Omental fat pad (tissue), 4 donors: ENCODE measurements around the gene AMPD3. TPM values are rescaled to one million over a fixed set of nuclear protein-coding genes. Genes with fewer than 3 reads are reported as not detected.

Source experiments
- ATAC-seq: fragments of 150-250 bp; one replicate; pipeline ENCODE4 v1.9.1; 2016; ENCODE audit warnings: mild to moderate bottlenecking, moderate library complexity; ENCODE audit not compliant: low FRiP score
- DNase-seq: peaks from one replicate; pipeline ENCODE4 v3.0.0-alpha.2; 2019; ENCODE audit warnings: low spot score
- total RNA-seq, 4 donors: library from RNA; depleted of rRNA; stranded (reverse); fragments of >200 nt; gene quantifications; one replicate each; pipeline ENCODE4 v1.1.0, GENCODE V29; 2016
- TF ChIP-seq, protein P1 (sequence below), 3 donors: fragments of 450-650 bp; IDR thresholded peaks; one replicate each; pipeline ENCODE4 v1.5.1; 2016 to 2017; ENCODE audit warnings: antibody characterized with exemption in 3 of 3, mild to moderate bottlenecking in 3 of 3, moderate library complexity in 2 of 3

Gene AMPD3
- total RNA-seq, 4 donors from 2014 or later = 4.4 to 43.3 (median 9.9) TPM

DNA sequence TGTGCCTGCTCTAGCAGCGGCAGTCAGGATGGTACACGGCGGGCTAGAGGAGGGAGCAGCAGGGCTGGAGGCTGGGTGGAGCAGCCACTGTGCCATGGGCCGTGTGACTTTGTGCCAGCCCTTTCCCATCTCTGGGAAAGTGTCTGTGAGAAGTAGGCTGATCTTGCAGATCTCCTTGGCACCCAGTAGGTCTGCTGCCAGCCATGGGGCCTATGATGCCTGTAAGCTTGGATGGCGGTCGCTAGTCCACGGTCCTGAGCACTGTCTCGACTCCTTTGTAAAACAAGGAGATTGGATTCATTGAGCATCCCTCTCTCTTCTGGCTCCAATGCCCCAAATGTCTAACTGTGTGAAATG is 22.6 kb downstream of the AMPD3 start:
- peak; percentile 14 for DNase-seq
- no peak for ATAC-seq
- TF ChIP-seq, protein P1, sequence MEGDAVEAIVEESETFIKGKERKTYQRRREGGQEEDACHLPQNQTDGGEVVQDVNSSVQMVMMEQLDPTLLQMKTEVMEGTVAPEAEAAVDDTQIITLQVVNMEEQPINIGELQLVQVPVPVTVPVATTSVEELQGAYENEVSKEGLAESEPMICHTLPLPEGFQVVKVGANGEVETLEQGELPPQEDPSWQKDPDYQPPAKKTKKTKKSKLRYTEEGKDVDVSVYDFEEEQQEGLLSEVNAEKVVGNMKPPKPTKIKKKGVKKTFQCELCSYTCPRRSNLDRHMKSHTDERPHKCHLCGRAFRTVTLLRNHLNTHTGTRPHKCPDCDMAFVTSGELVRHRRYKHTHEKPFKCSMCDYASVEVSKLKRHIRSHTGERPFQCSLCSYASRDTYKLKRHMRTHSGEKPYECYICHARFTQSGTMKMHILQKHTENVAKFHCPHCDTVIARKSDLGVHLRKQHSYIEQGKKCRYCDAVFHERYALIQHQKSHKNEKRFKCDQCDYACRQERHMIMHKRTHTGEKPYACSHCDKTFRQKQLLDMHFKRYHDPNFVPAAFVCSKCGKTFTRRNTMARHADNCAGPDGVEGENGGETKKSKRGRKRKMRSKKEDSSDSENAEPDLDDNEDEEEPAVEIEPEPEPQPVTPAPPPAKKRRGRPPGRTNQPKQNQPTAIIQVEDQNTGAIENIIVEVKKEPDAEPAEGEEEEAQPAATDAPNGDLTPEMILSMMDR (IDR thresholded peaks at IDR 0.05) = no peak

DNA sequence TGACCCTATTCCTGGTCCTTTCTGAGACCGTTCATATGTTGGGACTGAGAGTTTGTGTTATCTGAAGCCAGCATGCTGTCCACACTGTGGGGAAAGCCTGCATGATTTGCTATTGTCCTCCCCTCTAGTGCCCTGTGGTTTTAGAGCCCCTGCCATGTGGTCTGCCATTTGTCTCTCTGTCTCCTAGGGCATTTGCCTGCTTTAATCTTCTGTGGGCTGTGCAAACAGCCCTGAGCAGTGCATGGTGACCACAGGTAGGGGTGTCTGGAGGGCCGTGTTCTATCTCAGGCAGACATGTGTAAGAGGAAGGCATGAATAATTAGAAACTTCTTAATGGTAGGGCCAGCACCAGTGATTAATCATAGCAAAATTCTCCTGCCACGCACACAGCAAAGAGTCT is 23.0 kb downstream of the AMPD3 start:
- ATAC-seq (no peak), DNase-seq (no peak)
- TF ChIP-seq, protein P1 (IDR thresholded peaks at IDR 0.05) = no peak

DNA sequence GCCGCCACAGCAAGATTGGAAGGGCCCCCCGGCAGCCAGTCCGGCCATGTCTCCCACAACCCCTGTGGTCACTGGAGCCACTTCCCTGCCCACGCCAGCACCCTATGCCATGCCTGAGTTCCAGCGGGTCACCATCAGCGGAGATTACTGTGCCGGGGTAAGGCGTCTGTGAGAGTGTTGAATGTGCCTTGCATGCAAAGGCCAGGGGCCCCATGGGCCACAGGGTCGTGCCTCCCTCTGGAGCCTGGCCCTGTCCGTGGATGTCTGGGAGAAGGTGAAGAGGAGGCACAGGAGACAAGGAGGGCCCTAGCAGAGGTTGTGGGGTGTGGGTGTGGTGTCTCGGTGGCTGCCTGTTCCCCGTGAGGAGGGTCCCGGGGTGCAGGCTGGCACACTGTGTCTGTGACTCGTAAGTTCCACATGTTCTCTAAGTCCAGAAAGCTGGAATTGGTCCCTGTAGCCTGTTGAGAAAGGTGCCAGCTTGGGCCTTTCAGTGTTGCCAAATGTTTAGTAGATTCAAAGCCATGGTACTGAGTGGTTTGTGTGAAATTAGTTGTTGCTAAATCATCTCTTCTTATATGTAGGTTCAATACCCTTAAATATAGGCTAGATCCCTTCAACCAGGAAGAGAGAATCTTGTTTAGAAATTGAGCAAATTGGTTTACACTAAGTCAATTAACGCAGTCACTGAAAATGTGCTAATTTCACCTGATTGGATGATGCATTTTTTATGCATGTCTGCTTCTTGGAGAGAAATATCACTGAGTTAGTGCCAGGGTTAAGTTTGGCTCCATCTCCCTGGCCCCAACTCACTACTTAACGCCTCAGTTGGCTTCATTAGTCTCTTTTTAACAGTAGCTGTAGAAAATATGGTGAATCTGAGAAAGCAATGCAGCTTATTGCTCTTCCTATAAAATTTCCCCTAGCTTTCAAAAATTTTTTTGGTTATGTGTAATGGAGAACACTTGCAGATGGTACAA is 23.8 kb downstream of the AMPD3 start:
- no peak for ATAC-seq
- TF ChIP-seq, protein P1 (IDR thresholded peaks at IDR 0.05) = no peak
- DNase-seq = peak; percentile 6

DNA sequence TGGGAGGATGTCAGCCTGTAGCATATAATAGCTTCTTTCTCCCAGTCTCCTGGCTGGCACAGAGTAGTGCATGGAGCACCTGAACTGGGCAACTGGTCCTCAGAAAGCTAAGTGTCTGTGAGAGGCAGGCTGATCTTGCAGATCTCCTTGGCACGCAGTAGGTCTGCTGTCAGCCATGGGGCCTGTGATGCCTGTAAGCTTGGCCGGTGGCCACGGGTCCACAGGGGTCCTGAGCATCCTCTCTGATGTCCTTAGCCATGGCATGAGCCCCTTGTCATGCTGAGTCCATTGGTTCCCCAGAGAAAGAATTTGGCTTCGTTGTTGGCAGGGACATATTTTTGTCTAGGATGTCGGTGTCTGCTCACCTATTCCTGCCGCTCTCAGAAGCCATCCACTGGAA is 25.0 kb downstream of the AMPD3 start:
- DNase-seq (peak; percentile 8), ATAC-seq (no peak)
- TF ChIP-seq, protein P1 (IDR thresholded peaks at IDR 0.05) = no peak

DNA sequence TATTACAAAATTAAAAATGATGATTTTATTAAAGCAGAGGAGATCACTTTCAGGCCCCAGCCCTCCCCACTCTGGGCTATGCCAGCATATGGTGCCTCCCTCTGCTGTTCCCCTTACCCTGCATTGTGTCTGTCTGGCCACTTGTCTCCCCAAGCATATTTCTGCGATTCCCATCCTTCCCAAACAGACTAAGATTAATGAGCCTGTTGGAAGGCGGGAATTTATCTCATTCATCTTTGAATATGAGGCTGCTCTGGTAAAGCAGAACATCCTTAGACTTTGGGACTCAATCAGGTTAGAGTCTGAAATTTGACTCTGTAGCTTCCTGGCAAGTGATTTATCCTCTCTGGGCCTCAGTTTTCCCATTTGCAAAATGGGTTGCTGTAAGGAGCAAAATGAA is 25.7 kb downstream of the AMPD3 start:
- TF ChIP-seq, protein P1 (IDR thresholded peaks at IDR 0.05) = no peak
- no peak for ATAC-seq
- DNase-seq = no peak

DNA sequence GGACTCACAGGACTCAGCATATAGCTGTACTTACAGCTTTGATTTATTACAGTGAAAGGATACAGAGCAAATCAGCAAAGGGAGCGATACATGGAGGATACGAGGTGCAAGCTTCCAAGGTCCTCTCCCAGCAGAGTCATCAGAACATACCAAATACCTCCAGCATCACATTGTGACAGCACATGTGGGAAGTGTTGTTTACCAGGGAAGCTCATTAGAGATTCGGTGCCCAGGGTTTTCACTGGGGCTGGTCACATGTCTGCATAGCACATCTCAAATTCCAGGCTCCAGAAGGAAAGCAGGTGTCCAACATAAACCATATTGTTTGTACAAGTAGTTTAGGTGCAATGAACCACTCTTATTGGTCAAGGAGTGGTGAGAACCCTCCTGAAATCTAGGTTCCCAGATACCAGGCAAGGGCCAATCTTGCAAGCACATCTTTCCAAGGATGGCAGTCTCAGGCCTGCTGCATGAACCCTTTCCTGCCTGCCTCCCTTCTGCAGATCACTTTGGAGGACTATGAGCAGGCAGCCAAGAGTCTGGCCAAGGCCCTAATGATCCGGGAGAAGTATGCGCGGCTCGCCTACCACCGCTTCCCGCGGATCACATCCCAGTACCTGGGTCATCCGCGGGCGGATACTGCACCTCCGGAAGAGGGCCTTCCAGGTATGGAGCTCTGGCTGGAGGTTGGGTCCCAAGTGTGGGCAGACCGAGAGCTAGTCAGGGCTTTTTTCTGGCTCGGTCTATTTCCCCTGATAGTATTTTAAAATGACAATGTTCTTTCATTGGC is 26.7 kb downstream of the AMPD3 start:
- ATAC-seq (no peak), DNase-seq (no peak)
- TF ChIP-seq, protein P1 (IDR thresholded peaks at IDR 0.05) = no peak
